Measurements from ENCODE around the gene NCAPD2. TPM values are rescaled to one million over a fixed set of nuclear protein-coding genes. Genes with fewer than 3 reads are reported as not detected.

The NCAPD2 gene
- 61.8 and 117 TPM in 2 replicates for total RNA-seq (2014; rRNA removed; shearing (Covaris generic))

DNA sequence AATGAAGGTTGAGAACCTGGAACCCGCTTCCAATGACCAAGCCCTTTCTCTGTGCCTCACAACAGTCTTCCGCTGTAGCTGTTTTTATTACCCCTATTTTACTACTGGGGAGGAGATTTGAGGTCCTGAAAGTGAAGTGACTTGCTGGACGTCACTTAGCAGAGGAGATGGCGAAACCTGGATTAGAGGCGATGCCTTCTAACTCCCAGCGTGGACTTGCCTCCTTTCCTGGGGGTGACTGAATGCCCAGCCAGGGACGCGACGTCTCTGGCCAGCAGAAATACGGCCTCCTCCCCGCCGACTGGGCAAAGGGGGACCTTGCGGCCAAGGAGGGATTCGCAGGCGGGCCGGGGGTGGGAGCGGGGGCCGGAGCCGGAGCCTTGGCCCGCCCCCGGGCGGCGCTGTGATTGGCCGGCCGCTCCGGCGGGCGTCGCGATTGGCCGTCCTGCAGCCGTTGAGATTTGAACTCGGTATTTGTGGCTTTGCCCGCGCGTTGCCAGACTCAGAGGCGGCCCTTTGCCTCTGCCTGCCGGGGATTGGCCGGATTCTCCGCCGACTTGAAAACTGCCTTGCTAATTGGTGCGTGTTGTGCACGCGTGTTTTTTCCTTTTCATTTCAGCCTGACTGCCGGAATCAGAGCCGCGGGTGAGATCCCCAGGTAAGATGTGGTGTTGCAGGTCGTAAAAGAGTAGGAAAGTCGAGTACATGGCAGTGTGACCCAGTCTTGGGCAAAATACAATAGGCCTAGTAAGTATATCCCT is at the start of gene NCAPD2:
Gene NCAPD2, plus strand, starts transcription at position 606 of the 761 bp plus-strand sequence. CDS start 997 bp downstream, outside the sequence.
- peak; percentile 96 for DNase-seq (ENCODE audit: low read depth)

GRCh38 chr12:6444704-6445688 is 48.9 kb upstream of the NCAPD2 start, which contains the start of gene CD27:
TSS of gene CD27 (plus strand) at chr12:6444955. CDS start at chr12:6445096, 141 bp downstream.
- no peak for DNase-seq (ENCODE audit: low read depth)

- DNase-seq (ENCODE audit: low read depth): no peak
Observed at GRCh38 chr12:6450091-6450868, 43.6 kb upstream of the NCAPD2 start.

- no peak for DNase-seq (ENCODE audit: low read depth)
Observed at GRCh38 chr12:6450869-6451347, 43.0 kb upstream of the NCAPD2 start.

- DNase-seq (ENCODE audit: low read depth): peak; percentile 85
Observed at GRCh38 chr12:6451348-6452244, 42.3 kb upstream of the NCAPD2 start, which contains the start of gene TAPBPL. TSS of gene TAPBPL (plus strand) at chr12:6452042. CDS start at chr12:6452249, 207 bp downstream.

DNA sequence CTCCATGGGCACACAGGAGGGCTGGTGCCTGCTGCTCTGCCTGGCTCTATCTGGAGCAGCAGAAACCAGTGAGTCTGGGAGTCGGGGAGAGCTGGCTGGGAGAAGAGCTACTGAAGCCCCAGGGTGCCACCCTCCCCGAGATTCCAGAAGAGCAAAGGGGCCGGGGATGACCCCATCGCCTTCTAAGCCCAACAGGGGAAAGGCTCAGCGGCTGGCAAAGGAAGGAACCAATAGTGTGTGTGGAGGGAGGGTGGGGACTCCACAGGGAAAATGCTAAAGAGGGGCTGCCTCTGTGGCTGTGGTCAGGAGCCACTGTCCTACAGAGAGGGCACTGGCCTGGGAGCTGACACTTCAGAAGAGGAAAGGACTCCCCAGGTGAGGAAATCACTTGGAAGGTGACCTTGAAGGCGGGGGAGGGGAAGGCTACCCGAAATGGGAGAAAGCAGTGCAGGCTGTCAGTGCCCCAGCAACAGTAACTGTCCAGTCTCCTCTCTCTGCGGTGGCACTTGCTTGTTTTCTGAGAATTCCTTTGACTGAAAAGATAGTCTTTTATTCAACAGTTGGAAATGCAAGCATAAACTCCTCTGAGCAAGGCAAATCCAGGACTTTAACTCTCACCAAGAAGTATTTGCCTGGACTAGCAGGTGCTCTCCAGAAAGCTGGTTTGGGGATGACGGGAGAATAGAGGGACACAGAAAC is 41.5 kb upstream of the NCAPD2 start:
- DNase-seq (ENCODE audit: low read depth): no peak

GRCh38 chr12:6452944-6453630 is 40.8 kb upstream of the NCAPD2 start:
- DNase-seq (ENCODE audit: low read depth): no peak

GRCh38 chr12:6457220-6457945 is 36.5 kb upstream of the NCAPD2 start:
- no peak for DNase-seq (ENCODE audit: low read depth)

GRCh38 chr12:6458281-6459003 is 35.5 kb upstream of the NCAPD2 start:
- no peak for DNase-seq (ENCODE audit: low read depth)

- no peak for DNase-seq (ENCODE audit: low read depth)
Observed at GRCh38 chr12:6459004-6459337, 34.9 kb upstream of the NCAPD2 start.

DNA sequence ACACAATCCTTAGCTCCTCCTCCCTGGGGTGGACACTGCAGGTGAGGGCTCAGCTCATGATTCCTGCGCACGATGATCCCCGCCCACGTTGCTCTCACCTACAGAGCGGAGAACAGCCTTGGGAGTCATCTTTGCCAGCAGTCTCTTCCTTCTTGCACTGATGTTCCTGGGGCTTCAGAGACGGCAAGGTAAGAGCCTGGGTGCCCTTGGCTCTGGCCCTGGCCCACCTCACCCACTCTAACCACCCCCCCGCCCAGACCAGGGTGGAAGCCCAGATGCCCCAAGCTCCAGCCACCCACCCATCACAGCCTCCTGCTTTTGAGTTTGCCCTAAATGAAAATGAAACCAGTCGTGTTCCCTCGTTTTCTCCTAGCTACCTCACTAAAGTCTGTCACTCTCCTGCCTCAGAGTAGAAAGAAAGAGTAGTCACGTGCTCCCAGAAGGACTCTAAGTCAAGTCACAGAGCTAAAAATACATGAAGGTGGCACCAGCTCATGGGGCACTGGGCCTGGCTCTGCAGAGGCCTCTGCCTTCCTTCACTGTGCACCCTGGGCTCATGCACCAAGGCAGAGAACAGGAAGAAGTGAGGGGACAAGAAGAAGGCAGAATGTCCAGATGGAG is 33.0 kb upstream of the NCAPD2 start:
- no peak for DNase-seq (ENCODE audit: low read depth)

DNA sequence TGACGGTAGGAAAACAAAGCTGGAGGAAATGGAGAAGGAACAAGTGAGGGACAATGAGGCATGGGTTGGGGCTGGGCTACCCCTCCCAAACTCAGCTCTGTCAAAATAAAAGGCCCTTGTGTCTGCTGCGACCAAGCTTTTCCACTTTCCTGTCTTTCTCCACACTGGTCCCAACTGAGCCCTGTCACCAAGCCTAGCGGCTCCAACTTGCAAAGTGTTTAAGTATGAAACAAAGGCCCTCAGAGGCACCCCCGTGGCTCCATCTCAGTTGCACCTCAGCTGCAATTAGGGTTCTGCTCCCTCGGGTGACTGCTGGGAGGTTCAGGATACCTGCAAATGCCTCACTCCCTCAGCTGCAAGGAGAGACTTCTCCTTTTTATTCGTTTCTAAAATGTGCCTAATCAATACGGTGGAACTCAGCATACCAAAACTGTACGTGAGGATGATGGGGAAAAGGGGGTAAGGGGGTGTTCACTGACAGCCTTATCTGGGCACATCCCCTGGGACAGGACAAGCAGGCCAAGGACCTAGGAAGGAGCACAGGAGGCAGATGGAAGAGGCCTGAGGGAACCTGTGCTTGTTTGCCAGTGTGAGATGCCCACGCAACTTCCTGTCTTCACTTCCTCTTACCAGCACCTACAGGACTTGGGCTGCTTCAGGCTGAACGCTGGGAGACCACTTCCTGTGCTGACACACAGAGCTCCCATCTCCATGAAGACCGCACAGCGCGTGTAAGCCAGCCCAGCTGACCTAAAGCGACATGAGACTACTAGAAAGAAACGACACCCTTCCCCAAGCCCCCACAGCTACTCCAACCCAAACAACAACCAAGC is 32.3 kb upstream of the NCAPD2 start:
- no peak for DNase-seq (ENCODE audit: low read depth)

GRCh38 chr12:6462234-6462995 is 31.5 kb upstream of the NCAPD2 start:
- no peak for DNase-seq (ENCODE audit: low read depth)

DNA sequence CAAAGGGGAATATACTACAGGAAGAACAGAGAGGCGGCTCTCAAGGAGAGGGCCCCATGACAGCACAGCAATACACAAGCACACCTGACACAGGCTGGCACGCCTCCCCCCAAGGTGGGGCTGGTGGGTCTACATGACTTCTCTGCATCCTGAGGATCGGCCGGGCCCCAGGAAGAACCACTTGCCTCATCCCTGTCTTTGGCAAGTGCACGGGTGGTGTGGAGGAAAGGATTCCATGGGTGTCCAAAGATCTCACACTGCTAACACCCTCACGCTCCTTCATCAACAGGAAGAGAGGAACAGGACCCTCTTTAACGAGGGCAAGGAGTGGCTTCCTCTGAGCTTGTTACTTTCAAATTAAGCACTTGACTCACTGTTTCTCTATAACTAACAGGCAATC is 30.7 kb upstream of the NCAPD2 start:
- no peak for DNase-seq (ENCODE audit: low read depth)

DNA sequence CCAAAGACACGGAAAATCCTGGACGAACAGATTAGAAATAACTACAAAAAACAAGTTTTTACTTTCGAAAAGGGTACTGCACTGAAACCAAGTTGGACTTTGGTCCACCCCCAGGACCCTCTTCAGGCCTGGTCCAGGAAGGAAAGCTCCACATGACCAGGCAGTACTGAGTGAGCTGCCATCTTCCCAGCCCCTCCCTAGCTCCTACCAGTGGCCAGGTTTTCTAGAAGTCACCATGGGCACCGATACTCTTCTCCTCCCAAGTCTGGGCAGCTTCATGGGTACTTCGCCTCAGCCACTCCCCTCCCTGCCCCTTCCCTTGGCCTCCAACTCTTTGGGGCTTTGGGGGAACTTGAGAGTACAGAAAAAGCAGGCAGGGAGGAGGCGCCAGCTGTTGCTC is 30.0 kb upstream of the NCAPD2 start:
- DNase-seq (ENCODE audit: low read depth): no peak

- no peak for DNase-seq (ENCODE audit: low read depth)
Observed at GRCh38 chr12:6464531-6464930, 29.4 kb upstream of the NCAPD2 start.

All from M059J (cell line).